IMR-90 (cell line): ENCODE results near the gene VPS26A. TPM values are rescaled to one million over a fixed set of nuclear protein-coding genes. Genes with fewer than 3 reads are reported as not detected.
A peak's percentile ranks its signal among the peaks of the same experiment; 100 is the strongest.

Source experiments
- ATAC-seq: fragments of 200-7000 bp; cut with Tn5 transposase; 2 replicates; pipeline ENCODE4 v1.9.1; 2020; ENCODE audit warnings: low read depth, mild to moderate bottlenecking, moderate library complexity
- BruUV-seq: library from RNA; stranded (reverse); fragments of 400-500 nt; replicated peaks from 2 replicates; lab custom pipeline; 2021; lab: Mats Ljungman, UMichigan
- CTCF ChIA-PET: fragments of 300-600 bp; formaldehyde crosslinking; extraction: SDS; loops from one replicate; lab custom pipeline; 2021; ENCODE audit warnings: antibody characterized with exemption; lab: Yijun Ruan, JAX
- POLR2A ChIA-PET: fragments of 300-600 bp; sonication (Branson Sonifier 250); formaldehyde crosslinking; loops from one replicate; lab custom pipeline; 2022; ENCODE audit warnings: antibody characterized with exemption; ENCODE audit not compliant: unreplicated experiment; lab: Charles Lee
- DNase-seq: peaks from one replicate; pipeline ENCODE4 v3.0.0; 2013
- H2AFZ ChIP-seq: replicated peaks from 2 replicates; pipeline ENCODE3; 2013; ENCODE audit warnings: low read length, mild to moderate bottlenecking; ENCODE audit not compliant: poor library complexity
- H2AK5ac ChIP-seq: 2 replicates; pipeline ENCODE4 v1.6.1; 2013; ENCODE audit warnings: low read depth, low read length, inconsistent platforms
- H2AK9ac ChIP-seq: replicated peaks from 2 replicates; pipeline ENCODE3; 2013; ENCODE audit warnings: mild to moderate bottlenecking, low read depth, low read length, moderate library complexity; ENCODE audit not compliant: poor library complexity
- H2BK120ac ChIP-seq: 2 replicates; pipeline ENCODE4 v1.6.1; 2013; ENCODE audit warnings: low read depth, low read length, inconsistent platforms
- H2BK15ac ChIP-seq: 3 replicates; pipeline ENCODE4 v1.6.1; 2013; ENCODE audit warnings: low read depth, low read length, inconsistent platforms
- H2BK20ac ChIP-seq: 2 replicates; pipeline ENCODE4 v1.6.1; 2013; ENCODE audit warnings: low read depth, mild to moderate bottlenecking, inconsistent platforms, low read length, moderate library complexity
- H2BK5ac ChIP-seq: 2 replicates; pipeline ENCODE4 v1.6.1; 2013; ENCODE audit warnings: mild to moderate bottlenecking, low read depth, low read length, inconsistent platforms; ENCODE audit not compliant: poor library complexity, severe bottlenecking
- H3K14ac ChIP-seq: replicated peaks from 2 replicates; pipeline ENCODE4 v1.6.1; 2013; ENCODE audit warnings: low read depth, low read length, inconsistent platforms
- H3K18ac ChIP-seq: 2 replicates; pipeline ENCODE4 v1.6.1; 2013; ENCODE audit warnings: low read depth, low read length, control low read depth
- H3K23ac ChIP-seq: 2 replicates; pipeline ENCODE4 v1.6.1; 2013; ENCODE audit warnings: low read depth, low read length, inconsistent platforms
- H3K27ac ChIP-seq: 2 replicates; pipeline ENCODE4 v1.5.1; 2013; ENCODE audit warnings: mild to moderate bottlenecking, control low read depth, low read length; ENCODE audit not compliant: insufficient read depth
- H3K27me3 ChIP-seq: 2 replicates; pipeline ENCODE4 v1.6.1; 2013; ENCODE audit warnings: low read length; ENCODE audit not compliant: control insufficient read depth, insufficient read depth
- H3K36me3 ChIP-seq: 2 replicates; pipeline ENCODE4 v1.6.1; 2013; ENCODE audit warnings: low read length, mixed read lengths; ENCODE audit not compliant: control insufficient read depth, insufficient read depth
- H3K4ac ChIP-seq: 2 replicates; pipeline ENCODE4 v1.6.1; 2013; ENCODE audit warnings: low read depth, low read length, inconsistent platforms
- H3K4me1 ChIP-seq: 2 replicates; pipeline ENCODE4 v1.6.1; 2013; ENCODE audit warnings: low read length, mixed read lengths; ENCODE audit not compliant: control insufficient read depth, insufficient read depth
- H3K4me2 ChIP-seq: 2 replicates; pipeline ENCODE4 v1.6.1; 2013; ENCODE audit warnings: low read depth, mild to moderate bottlenecking, control low read depth, low read length, moderate library complexity
- H3K4me3 ChIP-seq: 2 replicates; pipeline ENCODE4 v1.5.1; 2013; ENCODE audit warnings: low read depth, mild to moderate bottlenecking, control low read depth, low read length, moderate library complexity; ENCODE audit not compliant: insufficient read depth
- H3K56ac ChIP-seq: 2 replicates; pipeline ENCODE4 v1.6.1; 2013; ENCODE audit warnings: low read length, inconsistent platforms; ENCODE audit not compliant: insufficient read depth; ENCODE audit errors: extremely low read depth
- H3K79me1 ChIP-seq, 2 experiments: 2 replicates each; pipeline ENCODE4 v1.6.1; 2013; ENCODE audit warnings: low read length in 2 of 2, inconsistent platforms in 1 of 2, low read depth in 1 of 2
- H3K9ac ChIP-seq: 2 replicates; pipeline ENCODE4 v1.6.1; 2013; ENCODE audit warnings: low read depth, low read length, control low read depth
- H3K9me1 ChIP-seq: 2 replicates; pipeline ENCODE4 v1.6.1; 2013; ENCODE audit warnings: low read length, inconsistent platforms; ENCODE audit not compliant: insufficient read depth
- H3K9me3 ChIP-seq: 2 replicates; pipeline ENCODE4 v1.6.1; 2013; ENCODE audit warnings: low read length; ENCODE audit not compliant: control insufficient read depth, insufficient read depth
- H4K20me1 ChIP-seq: 2 replicates; pipeline ENCODE4 v1.6.1; 2013; ENCODE audit warnings: low read length, inconsistent platforms; ENCODE audit not compliant: insufficient read depth
- H4K5ac ChIP-seq: 2 replicates; pipeline ENCODE4 v1.6.1; 2013; ENCODE audit warnings: mild to moderate bottlenecking, low read depth, low read length, control low read depth
- H4K8ac ChIP-seq, 2 experiments: 2 replicates each; pipeline ENCODE4 v1.6.1; 2013; ENCODE audit warnings: low read depth in 2 of 2, low read length in 2 of 2, control low read depth in 1 of 2, inconsistent platforms in 1 of 2
- H4K91ac ChIP-seq: 2 replicates; pipeline ENCODE4 v1.6.1; 2013; ENCODE audit warnings: low read depth, low read length, inconsistent platforms; ENCODE audit not compliant: insufficient read depth
- BHLHE40 ChIP-seq: fragments of 150-350 bp; IDR thresholded peaks from 2 replicates; pipeline ENCODE4 v1.6.1; 2016; ENCODE audit warnings: mild to moderate bottlenecking, low read depth, low read length
- CHD1 ChIP-seq: IDR thresholded peaks from 2 replicates; pipeline ENCODE4 v1.6.1; 2012; ENCODE audit warnings: low read depth, low read length, improper control_type of control experiment
- FOS ChIP-seq: fragments of 150-350 bp; IDR thresholded peaks from 2 replicates; pipeline ENCODE4 v1.6.1; 2016; ENCODE audit warnings: low read depth, low read length
- MAFK ChIP-seq: IDR thresholded peaks from 2 replicates; pipeline ENCODE4 v1.6.1; 2012; ENCODE audit warnings: low read depth, low read length, improper control_type of control experiment
- MXI1 ChIP-seq: IDR thresholded peaks from 2 replicates; pipeline ENCODE4 v1.6.1; 2012; ENCODE audit warnings: low read depth, mild to moderate bottlenecking, low read length, moderate library complexity, borderline replicate concordance
- POLR2A ChIP-seq: IDR thresholded peaks from 2 replicates; pipeline ENCODE4 v1.6.1; 2012; ENCODE audit warnings: mild to moderate bottlenecking, low read depth, low read length
- WGBS, 2 experiments: methylation state at CpG; one replicate each; pipeline versions ENCODE4 v1.1.5 to v1.1.7; 2013; ENCODE audit warnings: missing lambda C conversion rate in 2 of 2; ENCODE audit not compliant: insufficient read length in 1 of 2; ENCODE audit errors: extremely low coverage in 2 of 2; 5-methylcytosine and 5-hydroxymethylcytosine counted together
- dilution Hi-C: fragments of 300-500 bp; cut with HindIII; formaldehyde crosslinking; loops from one replicate; pipeline ENCODE4 v1.14.3; 2018; ENCODE audit warnings: low sequenced_read_pairs; ENCODE audit not compliant: unreplicated experiment
- in situ Hi-C: fragments of 300-500 bp; cut with MboI; formaldehyde crosslinking; loops from 3 replicates; pipeline ENCODE4 v1.14.3; 2019; ENCODE audit warnings: low sequenced_read_pairs, inconsistent platforms, mixed read lengths
- intact Hi-C: fragments of 100-400 bp; cut with micrococcal nuclease; formaldehyde crosslinking; loops from 2 replicates; pipeline ENCODE4 v1.10.0; 2022
- polyA plus RNA-seq, 3 experiments: library from polyadenylated mRNA; depleted of rRNA; stranded (reverse); fragments of >200 nt; gene quantifications; 2 replicates each; pipeline ENCODE4 v1.2.3, GENCODE V29; 2012; ENCODE audit warnings: low replicate concordance in 1 of 3
- total RNA-seq: library from RNA; depleted of rRNA; stranded (reverse); fragments of >200 nt; gene quantifications from 2 replicates; pipeline ENCODE4 v1.2.3, GENCODE V29; 2012
- TF ChIP-seq, protein P1 (sequence below): conservative IDR thresholded peaks from 2 replicates; pipeline ENCODE4 v1.5.1; 2012; ENCODE audit warnings: mild to moderate bottlenecking, low read depth, low read length, improper control_type of control experiment
- TF ChIP-seq, protein P2 (sequence below): fragments of 150-350 bp; IDR thresholded peaks from 2 replicates; pipeline ENCODE4 v1.6.1; 2017; ENCODE audit warnings: mild to moderate bottlenecking, antibody characterized with exemption, low read length, low read depth

Gene VPS26A
- total and polyA plus RNA-seq, 2 of the 4 experiments (the other 2 are of a cell fraction), result 7.2 to 18.7 TPM

DNA sequence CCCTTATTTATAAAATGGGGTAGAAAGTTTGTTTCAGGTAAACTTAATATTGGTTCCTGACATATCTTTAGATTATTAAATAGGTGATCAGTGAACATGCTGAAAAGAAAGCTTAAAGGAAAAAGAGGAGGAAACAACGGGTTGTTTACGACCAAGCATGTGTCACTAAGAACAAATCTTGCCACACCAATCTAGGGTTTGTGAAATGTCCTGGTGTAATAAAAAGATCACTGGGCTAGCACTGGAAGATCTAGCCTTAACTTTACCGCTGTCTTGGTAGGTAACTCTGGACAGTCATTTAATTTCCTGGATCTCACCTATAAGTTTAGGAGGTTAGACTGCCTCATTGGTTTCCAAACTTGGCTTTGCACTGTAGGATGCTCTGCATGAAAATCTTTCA is 19.0 kb downstream of the VPS26A start:
- Histone ChIP-seq H3K9me3 (no peaks in the 10 kb centered on the region), H2AK5ac (no peak overlapping the region), H4K91ac (no peak overlapping the region), H2BK20ac (no peak overlapping the region), H3K23ac (no peak overlapping the region), H3K9me1 (peaks cover 7% of the 10 kb centered on the region; the same call in 1 of the 2 replicates), H3K36me3 (peaks cover 1% of the 10 kb centered on the region; the same call in 1 of the 2 replicates), H4K8ac (no peak overlapping the region), H3K4me1 (no peaks in the 10 kb centered on the region), H3K4ac (no peak overlapping the region), H2AFZ (no peak overlapping the region), H3K14ac (0 out of 2 replicates have a peak overlapping the region, but pooled peaks have one; percentile 32), H3K27me3 (no peaks in the 10 kb centered on the region), H3K79me1 (peaks cover 30 to 60% of the 10 kb centered on the region in 2 experiments), H3K9ac (no peak overlapping the region), H3K4me3 (no peak overlapping the region), H3K4me2 (no peak overlapping the region), H4K20me1 (peaks cover 20% of the 10 kb centered on the region; the same call in 1 of the 2 replicates), H4K5ac (no peak overlapping the region), H2BK5ac (no peak overlapping the region), H2BK120ac (no peak overlapping the region), H2BK15ac (no peak overlapping the region), H3K27ac (no peak overlapping the region), H3K18ac (no peak overlapping the region), H2AK9ac (no peak overlapping the region), H3K56ac (no peak overlapping the region)
- DNase-seq (no peak), ATAC-seq (no peak)
- TF ChIP-seq, protein P1, sequence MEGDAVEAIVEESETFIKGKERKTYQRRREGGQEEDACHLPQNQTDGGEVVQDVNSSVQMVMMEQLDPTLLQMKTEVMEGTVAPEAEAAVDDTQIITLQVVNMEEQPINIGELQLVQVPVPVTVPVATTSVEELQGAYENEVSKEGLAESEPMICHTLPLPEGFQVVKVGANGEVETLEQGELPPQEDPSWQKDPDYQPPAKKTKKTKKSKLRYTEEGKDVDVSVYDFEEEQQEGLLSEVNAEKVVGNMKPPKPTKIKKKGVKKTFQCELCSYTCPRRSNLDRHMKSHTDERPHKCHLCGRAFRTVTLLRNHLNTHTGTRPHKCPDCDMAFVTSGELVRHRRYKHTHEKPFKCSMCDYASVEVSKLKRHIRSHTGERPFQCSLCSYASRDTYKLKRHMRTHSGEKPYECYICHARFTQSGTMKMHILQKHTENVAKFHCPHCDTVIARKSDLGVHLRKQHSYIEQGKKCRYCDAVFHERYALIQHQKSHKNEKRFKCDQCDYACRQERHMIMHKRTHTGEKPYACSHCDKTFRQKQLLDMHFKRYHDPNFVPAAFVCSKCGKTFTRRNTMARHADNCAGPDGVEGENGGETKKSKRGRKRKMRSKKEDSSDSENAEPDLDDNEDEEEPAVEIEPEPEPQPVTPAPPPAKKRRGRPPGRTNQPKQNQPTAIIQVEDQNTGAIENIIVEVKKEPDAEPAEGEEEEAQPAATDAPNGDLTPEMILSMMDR, result no peak
- TF ChIP-seq POLR2A (no peak), MXI1 (no peak), BHLHE40 (no peak), CHD1 (no peak), MAFK (no peak), FOS (no peak)
- TF ChIP-seq, protein P2, sequence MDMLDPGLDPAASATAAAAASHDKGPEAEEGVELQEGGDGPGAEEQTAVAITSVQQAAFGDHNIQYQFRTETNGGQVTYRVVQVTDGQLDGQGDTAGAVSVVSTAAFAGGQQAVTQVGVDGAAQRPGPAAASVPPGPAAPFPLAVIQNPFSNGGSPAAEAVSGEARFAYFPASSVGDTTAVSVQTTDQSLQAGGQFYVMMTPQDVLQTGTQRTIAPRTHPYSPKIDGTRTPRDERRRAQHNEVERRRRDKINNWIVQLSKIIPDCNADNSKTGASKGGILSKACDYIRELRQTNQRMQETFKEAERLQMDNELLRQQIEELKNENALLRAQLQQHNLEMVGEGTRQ, result no peak
- CTCF ChIA-PET, result interaction anchor here (0.8 kb wide), 1 partner anchor 18 kb away, joined by 3 read pairs; no protein-coding TSS in a partner anchor
- POLR2A ChIA-PET, result interaction anchor here (0.7 kb wide), 1 partner anchor 31 kb away, joined by 3 read pairs; no protein-coding TSS in a partner anchor
- dilution Hi-C loops, result no loop called here
- in situ Hi-C loops, result no loop called here
- intact Hi-C loops, result no loop called here
- no TSS peak for BruUV-seq
- WGBS, 2 experiments, result no CpG with 5 or more reads among the region's 3 CpGs
